C1 segment of cervical spinal cord (tissue), 14 donors: ENCODE results near the gene ASCL5.

Experiments used
- DNase-seq, 14 donors: peaks; one replicate each; lab custom pipeline; 2025; lab: John Stamatoyannopoulos, UW

Gene ASCL5

GRCh38 chr1:201111156-201111555 lies 15.8 kb downstream of the ASCL5 start:
- DNase-seq = no peak

- DNase-seq = no peak
Observed at GRCh38 chr1:201110616-201111015, 16.4 kb downstream of the ASCL5 start.

- no peak for DNase-seq
Observed at GRCh38 chr1:201110138-201110537, 16.8 kb downstream of the ASCL5 start.

GRCh38 chr1:201109651-201110050 lies 17.3 kb downstream of the ASCL5 start:
- DNase-seq = no peak

GRCh38 chr1:201108614-201109013 lies 18.4 kb downstream of the ASCL5 start:
- no peak for DNase-seq

GRCh38 chr1:201105688-201106087 lies 21.3 kb downstream of the ASCL5 start:
- no peak for DNase-seq

- DNase-seq = no peak
Observed at GRCh38 chr1:201104141-201104540, 22.8 kb downstream of the ASCL5 start.

- DNase-seq = no peak
Observed at GRCh38 chr1:201103666-201104065, 23.3 kb downstream of the ASCL5 start.

GRCh38 chr1:201100169-201100930 lies 26.6 kb downstream of the ASCL5 start:
- DNase-seq = no peak

- DNase-seq = no peak
Observed at GRCh38 chr1:201098992-201099677, 27.8 kb downstream of the ASCL5 start.

GRCh38 chr1:201096977-201097856 lies 29.8 kb downstream of the ASCL5 start:
- DNase-seq = no peak

GRCh38 chr1:201096041-201096461 lies 30.9 kb downstream of the ASCL5 start:
- DNase-seq = no peak

GRCh38 chr1:201095581-201095980 lies 31.4 kb downstream of the ASCL5 start:
- DNase-seq = peak in 3 of 14 donors; percentile 11 to 30 (median 21)

- DNase-seq = no peak
Observed at GRCh38 chr1:201094832-201095231, 32.2 kb downstream of the ASCL5 start.

GRCh38 chr1:201093962-201094361 lies 33.0 kb downstream of the ASCL5 start:
- no peak for DNase-seq

- DNase-seq = no peak
Observed at GRCh38 chr1:201093561-201093960, 33.4 kb downstream of the ASCL5 start.

GRCh38 chr1:201092738-201093137 lies 34.2 kb downstream of the ASCL5 start:
- DNase-seq = no peak

- DNase-seq = no peak
Observed at GRCh38 chr1:201091256-201091655, 35.7 kb downstream of the ASCL5 start.

GRCh38 chr1:201090541-201090940 lies 36.4 kb downstream of the ASCL5 start:
- DNase-seq = no peak

- no peak for DNase-seq
Observed at GRCh38 chr1:201089596-201089995, 37.4 kb downstream of the ASCL5 start.

GRCh38 chr1:201088901-201089525 lies 38.0 kb downstream of the ASCL5 start:
- no peak for DNase-seq

GRCh38 chr1:201088395-201088794 lies 38.6 kb downstream of the ASCL5 start:
- DNase-seq = no peak
